ENCODE data around the gene AMPD2. TPM values are rescaled to one million over a fixed set of nuclear protein-coding genes. Genes with fewer than 3 reads are reported as not detected.

AMPD2 gene
- polyA plus RNA-seq (2012; ENCODE audit: insufficient read depth, insufficient read length, low read depth), result 188 TPM

DNA sequence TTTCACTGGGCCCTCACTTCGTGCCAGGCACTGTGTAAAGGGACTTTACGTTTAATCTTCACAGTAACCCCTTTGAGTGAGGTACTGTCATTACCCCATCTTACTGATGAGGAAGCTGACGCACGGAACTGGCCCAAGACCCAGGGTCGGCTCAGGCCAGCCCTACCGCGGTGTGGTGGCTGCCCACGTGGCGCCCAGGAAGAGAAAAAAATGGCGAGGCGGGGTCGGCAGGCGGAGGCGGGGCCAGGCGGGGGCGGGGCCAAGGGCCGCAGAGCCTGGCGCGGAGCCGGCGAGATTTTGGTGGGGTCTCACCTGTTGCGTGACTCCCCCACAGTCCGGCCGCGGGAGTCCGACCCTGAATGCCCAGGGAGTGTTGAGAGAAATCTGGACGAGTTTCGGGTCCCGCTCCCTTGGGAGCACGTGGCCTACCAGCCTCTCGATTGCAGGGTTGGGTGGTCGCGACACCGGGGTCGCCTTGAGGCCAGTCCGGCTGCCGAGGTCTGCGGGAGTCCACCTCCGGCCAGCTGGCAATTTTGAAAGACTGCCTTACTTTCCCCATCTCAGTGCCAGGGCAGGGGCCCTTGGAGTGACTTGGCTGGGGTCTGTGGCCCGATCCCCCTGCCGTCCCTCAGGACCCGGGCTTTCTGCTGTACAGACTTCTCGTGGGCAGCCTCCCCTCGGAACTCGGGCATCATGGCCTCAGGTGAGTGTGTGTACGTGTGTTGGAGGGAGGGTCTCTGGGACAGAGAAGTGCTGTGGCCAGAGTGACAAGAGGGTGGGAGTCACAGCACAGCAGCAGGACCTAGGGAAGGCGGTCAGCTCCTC, at the start of gene AMPD2, which contains the start of gene GNAT2:
Gene AMPD2 (plus strand): TSS at position 262 of the 825 bp plus-strand sequence. CDS start 1,339 bp downstream, outside the sequence.
Gene GNAT2 (minus strand): TSS at position 41 of the 825 bp plus-strand sequence. CDS start 6,746 bp downstream, outside the sequence.
- DNase-seq, result peak; percentile 84
- Histone ChIP-seq H3K27me3 (no peaks in the 10 kb centered on the region), H3K4me3 (ENCODE audit: low read depth, low read length) (peak within 1 kb of the TSS; percentile 98), H3K36me3 (peaks cover 3% of the 10 kb centered on the region; the same call in 1 of the 2 replicates), H3K9me3 (no peaks in the 10 kb centered on the region), H3K4me1 (peaks cover 54% of the 10 kb centered on the region)
- TF ChIP-seq, protein P1, sequence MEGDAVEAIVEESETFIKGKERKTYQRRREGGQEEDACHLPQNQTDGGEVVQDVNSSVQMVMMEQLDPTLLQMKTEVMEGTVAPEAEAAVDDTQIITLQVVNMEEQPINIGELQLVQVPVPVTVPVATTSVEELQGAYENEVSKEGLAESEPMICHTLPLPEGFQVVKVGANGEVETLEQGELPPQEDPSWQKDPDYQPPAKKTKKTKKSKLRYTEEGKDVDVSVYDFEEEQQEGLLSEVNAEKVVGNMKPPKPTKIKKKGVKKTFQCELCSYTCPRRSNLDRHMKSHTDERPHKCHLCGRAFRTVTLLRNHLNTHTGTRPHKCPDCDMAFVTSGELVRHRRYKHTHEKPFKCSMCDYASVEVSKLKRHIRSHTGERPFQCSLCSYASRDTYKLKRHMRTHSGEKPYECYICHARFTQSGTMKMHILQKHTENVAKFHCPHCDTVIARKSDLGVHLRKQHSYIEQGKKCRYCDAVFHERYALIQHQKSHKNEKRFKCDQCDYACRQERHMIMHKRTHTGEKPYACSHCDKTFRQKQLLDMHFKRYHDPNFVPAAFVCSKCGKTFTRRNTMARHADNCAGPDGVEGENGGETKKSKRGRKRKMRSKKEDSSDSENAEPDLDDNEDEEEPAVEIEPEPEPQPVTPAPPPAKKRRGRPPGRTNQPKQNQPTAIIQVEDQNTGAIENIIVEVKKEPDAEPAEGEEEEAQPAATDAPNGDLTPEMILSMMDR (IDR thresholded peaks at IDR 0.05; ENCODE audit: low read depth, low read length), result no peak

DNA sequence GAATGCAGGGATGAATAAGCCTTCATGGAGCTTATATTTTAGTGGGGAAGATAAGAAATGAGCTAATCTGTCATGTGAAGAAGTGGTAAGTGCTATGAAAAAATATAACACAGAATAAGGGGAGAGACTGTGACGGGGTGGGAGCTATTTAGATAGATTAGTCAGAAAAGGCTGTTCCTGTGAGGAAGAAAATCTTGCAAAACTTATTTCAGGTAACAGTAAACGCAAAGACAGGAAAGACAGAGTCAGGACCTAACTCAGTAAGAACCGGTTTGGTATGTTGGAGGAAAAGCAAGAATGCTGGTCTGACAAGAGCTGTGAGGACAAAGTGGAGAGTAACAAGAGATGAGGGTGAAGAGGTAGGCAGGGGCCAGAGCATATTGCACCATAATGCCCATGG, 49.2 kb upstream of the AMPD2 start:
- TF ChIP-seq, protein P1 (IDR thresholded peaks at IDR 0.05; ENCODE audit: low read depth, low read length), result no peak
- Histone ChIP-seq H3K4me3 (ENCODE audit: low read depth, low read length) (no peak overlapping the region), H3K4me1 (no peaks in the 10 kb centered on the region; the same call in 1 of the 2 replicates), H3K36me3 (no peaks in the 10 kb centered on the region; the same call in 1 of the 2 replicates), H3K27me3 (no peaks in the 10 kb centered on the region), H3K9me3 (no peaks in the 10 kb centered on the region)
- no peak for DNase-seq

DNA sequence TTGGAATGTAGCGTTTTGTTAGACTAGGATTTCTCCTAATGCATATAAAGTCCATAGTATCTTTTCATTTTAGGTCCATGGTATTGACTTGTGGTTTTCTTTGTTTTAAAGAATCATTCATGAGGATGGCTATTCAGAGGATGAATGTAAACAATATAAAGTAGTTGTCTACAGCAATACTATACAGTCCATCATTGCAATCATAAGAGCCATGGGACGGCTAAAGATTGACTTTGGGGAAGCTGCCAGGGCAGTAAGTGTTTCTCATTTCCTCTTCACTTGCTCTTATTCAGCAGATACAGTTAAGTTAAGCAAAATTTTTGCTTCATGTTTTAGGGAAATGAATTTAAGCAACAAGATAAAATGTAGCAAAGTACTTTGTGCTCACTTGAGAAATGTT, 45.9 kb upstream of the AMPD2 start:
- Histone ChIP-seq H3K27me3 (no peaks in the 10 kb centered on the region), H3K9me3 (no peaks in the 10 kb centered on the region), H3K4me1 (no peaks in the 10 kb centered on the region), H3K4me3 (ENCODE audit: low read depth, low read length) (no peak overlapping the region), H3K36me3 (peaks cover 21% of the 10 kb centered on the region)
- no peak for DNase-seq
- TF ChIP-seq, protein P1 (IDR thresholded peaks at IDR 0.05; ENCODE audit: low read depth, low read length), result no peak

DNA sequence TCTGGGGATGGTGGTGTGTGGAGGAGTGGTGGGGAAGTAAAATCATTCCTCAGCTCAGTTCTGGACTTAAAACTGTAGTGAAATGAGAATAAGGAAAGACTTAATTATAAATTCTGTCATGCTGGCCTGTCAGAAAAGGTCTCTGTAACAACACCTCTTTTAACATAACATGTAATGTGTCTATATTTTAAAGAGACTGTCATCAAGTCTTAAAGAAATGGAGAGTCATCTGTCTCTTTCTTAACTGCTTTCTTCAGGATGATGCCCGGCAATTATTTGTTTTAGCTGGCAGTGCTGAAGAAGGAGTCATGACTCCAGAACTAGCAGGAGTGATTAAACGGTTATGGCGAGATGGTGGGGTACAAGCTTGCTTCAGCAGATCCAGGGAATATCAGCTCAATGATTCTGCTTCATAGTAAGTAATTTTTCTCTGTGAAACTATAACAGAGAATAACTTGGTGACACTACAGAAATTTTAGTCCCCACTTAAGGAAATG, 40.6 kb upstream of the AMPD2 start:
- Histone ChIP-seq H3K4me1 (no peaks in the 10 kb centered on the region), H3K9me3 (no peaks in the 10 kb centered on the region), H3K4me3 (ENCODE audit: low read depth, low read length) (no peak overlapping the region), H3K27me3 (no peaks in the 10 kb centered on the region), H3K36me3 (peaks cover 56% of the 10 kb centered on the region)
- TF ChIP-seq, protein P1 (IDR thresholded peaks at IDR 0.05; ENCODE audit: low read depth, low read length), result no peak
- no peak for DNase-seq

DNA sequence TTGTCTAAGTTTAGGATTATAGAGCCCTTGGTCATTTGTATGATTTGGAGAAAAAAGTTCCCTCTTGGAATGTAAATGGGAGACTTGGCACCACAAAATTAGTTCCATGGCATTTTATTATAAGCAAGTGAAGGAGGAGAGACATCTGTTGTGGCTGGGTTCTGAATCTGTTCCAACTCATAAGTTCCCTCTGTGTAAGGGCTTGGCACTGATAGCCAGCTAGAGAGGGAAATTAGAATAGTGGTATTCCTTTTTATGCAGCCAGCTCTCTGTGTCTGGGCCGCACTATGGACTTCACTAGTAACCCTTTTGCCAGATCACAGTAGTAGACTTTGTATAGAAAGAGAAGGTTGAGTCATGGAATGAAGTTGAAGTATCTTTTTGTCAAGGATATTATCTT, 40.1 kb upstream of the AMPD2 start:
- Histone ChIP-seq H3K4me3 (ENCODE audit: low read depth, low read length) (no peak overlapping the region), H3K9me3 (no peaks in the 10 kb centered on the region), H3K4me1 (no peaks in the 10 kb centered on the region), H3K36me3 (peaks cover 61% of the 10 kb centered on the region), H3K27me3 (no peaks in the 10 kb centered on the region)
- TF ChIP-seq, protein P1 (IDR thresholded peaks at IDR 0.05; ENCODE audit: low read depth, low read length), result no peak
- DNase-seq, result no peak

DNA sequence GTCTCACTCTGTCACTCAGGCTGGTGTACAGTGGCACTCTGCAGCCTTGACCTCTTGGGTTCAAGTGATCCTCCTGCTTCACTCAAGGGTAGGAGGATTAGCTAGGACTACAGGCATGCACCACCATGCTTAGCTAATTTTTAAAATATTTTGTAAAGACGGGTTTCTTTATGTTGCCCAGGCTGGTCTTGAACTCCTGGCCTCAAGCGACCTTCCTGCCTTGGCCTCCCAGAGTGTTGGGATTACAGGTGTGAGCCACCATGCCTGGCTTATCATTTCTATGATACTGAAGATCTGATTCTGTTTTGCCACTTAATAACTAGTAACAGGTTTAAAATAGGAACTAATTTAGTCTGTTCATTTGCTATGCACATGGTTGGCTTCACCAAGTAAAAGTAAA, 37.6 kb upstream of the AMPD2 start:
- Histone ChIP-seq H3K4me1 (no peaks in the 10 kb centered on the region), H3K27me3 (no peaks in the 10 kb centered on the region), H3K4me3 (ENCODE audit: low read depth, low read length) (no peak overlapping the region), H3K9me3 (no peaks in the 10 kb centered on the region), H3K36me3 (peaks cover 66% of the 10 kb centered on the region)
- no peak for DNase-seq
- TF ChIP-seq, protein P1 (IDR thresholded peaks at IDR 0.05; ENCODE audit: low read depth, low read length), result no peak

Measured in BE2C (cell line).